Upper lobe of left lung (tissue), 4 donors: ENCODE measurements around the gene RASSF3.

Experiments used
- CTCF ChIP-seq, 6 experiments: fragments of 450-650 bp in 4 of 6; fragments of 200-600 bp in 2 of 6; sonication (generic) in 2 of 6; IDR thresholded peaks; one replicate each; pipeline ENCODE4 v1.5.1; 2016 to 2019; ENCODE audit warnings: antibody characterized with exemption in 6 of 6
- POLR2AphosphoS5 ChIP-seq, 2 donors: sonication (generic); formaldehyde crosslinking; IDR thresholded peaks; one replicate each; pipeline ENCODE4 v1.5.1; 2017; ENCODE audit warnings: antibody characterized with exemption in 2 of 2

GRCh38 chr12:64669270-64669842 is 59.1 kb downstream of the RASSF3 start:
- no peak for TF ChIP-seq CTCF (IDR thresholded peaks at IDR 0.05)
- peak in 1 of 2 donors; percentile 20 for TF ChIP-seq POLR2AphosphoS5 (IDR thresholded peaks at IDR 0.05)
